ENCODE measurements around the gene CKAP5. TPM values are rescaled to one million over a fixed set of nuclear protein-coding genes. Genes with fewer than 3 reads are reported as not detected.

CKAP5 gene
- total RNA-seq, 1 donor from 2014 or later: 125 TPM

GRCh38 chr11:46835897-46836296 lies 10.2 kb downstream of the CKAP5 start:
- H3K4me3 Mint-ChIP-seq: no peak overlapping the region
- DNase-seq (ENCODE audit: low spot score in 2 of 2, unreplicated experiment in 2 of 2): no peak
- no peak overlapping the region for H3K27ac Mint-ChIP-seq
- H3K27me3 Mint-ChIP-seq (ENCODE audit: low read depth): no peaks in the 10 kb centered on the region
- no peaks in the 10 kb centered on the region for H3K9me3 Mint-ChIP-seq
- H3K4me1 Mint-ChIP-seq: peaks cover 4% of the 10 kb centered on the region
- TF ChIP-seq CTCF (IDR thresholded peaks at IDR 0.05; ENCODE audit: unreplicated experiment): no peak
- no peaks in the 10 kb centered on the region for H3K36me3 Mint-ChIP-seq

DNA sequence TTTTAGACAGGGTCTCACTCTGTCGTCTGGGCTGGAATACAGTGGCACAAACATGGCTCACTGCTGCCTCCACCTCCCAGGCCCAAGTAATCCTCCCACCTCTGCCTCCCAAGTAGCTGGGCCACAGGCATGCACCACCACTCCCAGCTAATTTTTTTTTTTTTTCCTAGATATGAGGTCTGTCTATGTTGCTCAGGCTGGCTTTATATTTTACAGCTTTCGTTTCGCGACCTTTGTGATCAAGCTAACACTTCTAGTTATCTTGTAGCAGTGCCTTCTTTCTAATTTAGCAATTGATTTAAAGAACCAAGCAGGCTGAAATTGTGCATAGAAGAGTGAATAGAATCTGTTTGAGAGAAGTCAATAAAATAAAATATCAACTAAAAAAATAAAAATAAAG lies 11.3 kb downstream of the CKAP5 start:
- Mint-ChIP-seq H3K4me1 (peaks cover 4% of the 10 kb centered on the region), H3K27me3 (ENCODE audit: low read depth) (no peaks in the 10 kb centered on the region), H3K9me3 (no peaks in the 10 kb centered on the region), H3K27ac (no peak overlapping the region), H3K36me3 (no peaks in the 10 kb centered on the region), H3K4me3 (no peak overlapping the region)
- TF ChIP-seq CTCF (IDR thresholded peaks at IDR 0.05; ENCODE audit: unreplicated experiment): no peak
- DNase-seq (ENCODE audit: low spot score in 2 of 2, unreplicated experiment in 2 of 2): no peak

- H3K27ac Mint-ChIP-seq: peak overlapping the region; percentile 28
- no peak for DNase-seq (ENCODE audit: low spot score in 2 of 2, unreplicated experiment in 2 of 2)
- H3K4me3 Mint-ChIP-seq: no peak overlapping the region
- H3K36me3 Mint-ChIP-seq: no peaks in the 10 kb centered on the region
- no peak for TF ChIP-seq CTCF (IDR thresholded peaks at IDR 0.05; ENCODE audit: unreplicated experiment)
- no peaks in the 10 kb centered on the region for H3K27me3 Mint-ChIP-seq (ENCODE audit: low read depth)
- H3K9me3 Mint-ChIP-seq: no peaks in the 10 kb centered on the region
- peaks cover 16% of the 10 kb centered on the region for H3K4me1 Mint-ChIP-seq
These were observed 13.4 kb downstream of the CKAP5 start for GRCh38 chr11:46832511-46833214.

DNA sequence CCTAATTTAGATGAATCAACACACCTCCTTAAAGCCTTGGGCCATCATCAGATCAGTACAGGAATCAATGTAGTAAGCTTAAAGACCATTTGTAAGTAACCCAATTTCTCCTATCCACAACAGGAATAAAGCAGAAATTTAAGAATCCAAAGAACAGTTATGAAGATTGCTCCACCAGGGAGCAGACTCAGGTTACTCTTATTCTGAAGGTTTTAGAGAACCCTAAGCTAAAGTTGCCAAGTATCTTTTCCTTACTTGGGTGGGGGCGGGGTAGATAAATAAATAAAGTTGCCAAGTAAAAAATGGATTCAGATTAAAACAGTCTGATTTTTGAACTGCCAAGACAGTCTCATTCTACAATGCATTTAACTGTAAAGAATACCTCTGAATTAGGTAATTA lies 18.1 kb downstream of the CKAP5 start:
- Mint-ChIP-seq H3K27ac (peak overlapping the region; percentile 87), H3K27me3 (ENCODE audit: low read depth) (no peaks in the 10 kb centered on the region), H3K36me3 (no peaks in the 10 kb centered on the region), H3K4me1 (peaks cover 31% of the 10 kb centered on the region), H3K9me3 (no peaks in the 10 kb centered on the region), H3K4me3 (no peak overlapping the region)
- no peak for DNase-seq (ENCODE audit: low spot score in 2 of 2, unreplicated experiment in 2 of 2)
- no peak for TF ChIP-seq CTCF (IDR thresholded peaks at IDR 0.05; ENCODE audit: unreplicated experiment)

GRCh38 chr11:46826310-46827044 lies 19.6 kb downstream of the CKAP5 start:
- Mint-ChIP-seq H3K27ac (peak overlapping the region; percentile 87), H3K36me3 (no peaks in the 10 kb centered on the region), H3K9me3 (no peaks in the 10 kb centered on the region), H3K4me1 (peaks cover 29% of the 10 kb centered on the region), H3K4me3 (peak overlapping the region; percentile 85), H3K27me3 (ENCODE audit: low read depth) (no peaks in the 10 kb centered on the region)
- no peak for TF ChIP-seq CTCF (IDR thresholded peaks at IDR 0.05; ENCODE audit: unreplicated experiment)
- DNase-seq (ENCODE audit: low spot score in 2 of 2, unreplicated experiment in 2 of 2): peak; percentile 63 to 79

Data from mesothelial cell of epicardium (in vitro differentiated cells).